ENCODE results near the gene TAGAP. TPM values are rescaled to one million over a fixed set of nuclear protein-coding genes. Genes with fewer than 3 reads are reported as not detected.
"Not testable (repeated sequence)": the region's sequence is repeated elsewhere in the genome, so short reads cannot be mapped to it uniquely, and the experiment has no call there.

Gene TAGAP
- total and polyA plus RNA-seq, 12 donors, result 1.00 to 7.3 (median 3.1) TPM

GRCh38 chr6:159017757-159018559, 26.8 kb downstream of the TAGAP start:
- H3K4me1 ChIP-seq (replicated peaks in 1 of 2), result no peaks in the 10 kb centered on the region
- H3K4me3 ChIP-seq, result no peak overlapping the region
- no peak overlapping the region for H3K27ac ChIP-seq
- no peak for DNase-seq
- H3K9me3 ChIP-seq (replicated peaks in 1 of 3), result no peaks in the 10 kb centered on the region
- TF ChIP-seq POLR2A (IDR thresholded peaks at IDR 0.05) (no peak), CTCF (IDR thresholded peaks at IDR 0.05) (no peak)
- no peaks in the 10 kb centered on the region for H3K36me3 ChIP-seq (replicated peaks in 1 of 2)
- intact Hi-C loops (cut with DNase I), result loop anchor here in 1 of 2 donors (10.0 kb wide), 1 partner anchor 87 kb away; no protein-coding TSS in a partner anchor
- no peaks in the 10 kb centered on the region for H3K27me3 ChIP-seq
- 79 to 93% (median 82%) methylated on average over 3 of the region's 3 CpGs for WGBS, 4 donors

DNA sequence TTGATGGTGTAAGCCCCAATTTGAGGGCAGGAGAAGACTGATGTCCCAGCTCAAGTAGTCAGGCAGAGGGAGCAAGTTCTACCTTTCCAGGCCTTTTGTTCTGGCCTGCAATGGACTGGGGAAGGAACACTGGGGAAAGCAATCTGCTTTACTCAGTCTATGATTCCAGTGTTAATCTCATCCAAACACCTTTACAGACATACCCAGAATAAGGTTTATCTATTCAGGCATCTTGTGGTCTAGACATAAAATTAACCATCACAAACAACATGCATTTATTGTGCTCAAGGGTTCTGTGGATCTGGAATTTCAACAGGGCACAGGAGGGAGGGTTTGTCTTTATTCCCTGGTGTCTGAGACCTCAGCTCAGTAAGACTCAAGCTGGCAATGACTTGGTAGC, 30.4 kb downstream of the TAGAP start:
- no peak for TF ChIP-seq POLR2A (IDR thresholded peaks at IDR 0.05)
- TF ChIP-seq CTCF (IDR thresholded peaks at IDR 0.05), result no peak
- DNase-seq, result no peak
- intact Hi-C loops (cut with DNase I), result loop anchor here in 1 of 2 donors (10.0 kb wide), 1 partner anchor 90 kb away; no protein-coding TSS in a partner anchor
- Histone ChIP-seq H3K27ac (no peak overlapping the region), H3K36me3 (replicated peaks in 1 of 2) (no peaks in the 10 kb centered on the region), H3K4me1 (replicated peaks in 1 of 2) (no peaks in the 10 kb centered on the region), H3K9me3 (replicated peaks in 1 of 3) (no peaks in the 10 kb centered on the region), H3K27me3 (no peaks in the 10 kb centered on the region), H3K4me3 (no peak overlapping the region)

DNA sequence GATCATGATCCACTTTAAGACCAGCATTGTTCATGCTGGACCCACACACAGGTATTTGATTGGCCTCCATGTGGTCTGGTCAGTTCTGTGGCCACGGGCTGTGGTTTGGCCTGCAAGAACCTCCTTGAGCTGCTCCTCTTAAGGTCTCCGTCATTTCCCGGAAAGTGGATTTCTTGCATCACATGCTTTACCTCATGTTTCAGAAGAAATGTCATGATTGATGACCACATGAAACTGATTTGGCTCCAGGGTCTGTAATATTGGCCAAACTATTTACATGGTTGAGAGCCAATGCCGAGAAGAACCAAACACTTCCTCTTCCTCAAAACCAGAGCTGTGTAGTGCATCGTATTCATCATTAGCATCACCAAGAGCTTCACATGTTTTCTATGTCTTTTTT, 31.6 kb downstream of the TAGAP start:
- intact Hi-C loops (cut with DNase I), result loop anchor here in 1 of 2 donors (10.0 kb wide), 1 partner anchor 92 kb away; no protein-coding TSS in a partner anchor
- no peak overlapping the region for H3K4me3 ChIP-seq
- no peaks in the 10 kb centered on the region for H3K9me3 ChIP-seq (replicated peaks in 1 of 3)
- TF ChIP-seq CTCF (IDR thresholded peaks at IDR 0.05) (no peak), POLR2A (IDR thresholded peaks at IDR 0.05) (no peak)
- H3K4me1 ChIP-seq (replicated peaks in 1 of 2), result no peaks in the 10 kb centered on the region
- 85 to 96% (median 90%) methylated on average over 4 to 5 of the region's 5 CpGs for WGBS, 4 donors
- DNase-seq, result no peak
- no peaks in the 10 kb centered on the region for H3K36me3 ChIP-seq (replicated peaks in 1 of 2)
- H3K27ac ChIP-seq, result no peak overlapping the region
- no peaks in the 10 kb centered on the region for H3K27me3 ChIP-seq

DNA sequence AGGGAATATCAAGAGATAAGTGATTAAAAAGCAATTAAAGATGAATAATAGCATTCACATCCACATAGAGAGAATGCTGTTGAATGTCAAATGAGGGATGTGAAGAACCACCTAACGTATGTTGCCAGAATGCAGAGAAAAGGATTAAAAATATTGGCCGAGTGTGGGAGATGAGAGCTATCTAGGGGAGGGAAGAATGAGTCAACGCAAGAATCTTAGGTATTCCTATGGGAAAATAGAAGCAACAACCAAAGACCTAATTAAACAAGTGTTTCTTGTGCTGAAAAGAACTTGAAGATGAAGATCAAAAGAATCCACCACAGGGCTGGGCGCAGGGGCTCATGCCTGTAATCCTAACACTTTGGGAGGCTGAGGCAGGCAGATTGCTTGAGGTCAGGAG, 32.6 kb downstream of the TAGAP start:
- Histone ChIP-seq H3K27me3 (no peaks in the 10 kb centered on the region), H3K4me1 (replicated peaks in 1 of 2) (no peaks in the 10 kb centered on the region), H3K27ac (no peak overlapping the region), H3K36me3 (replicated peaks in 1 of 2) (no peaks in the 10 kb centered on the region), H3K9me3 (replicated peaks in 1 of 3) (no peaks in the 10 kb centered on the region), H3K4me3 (no peak overlapping the region)
- no peak for TF ChIP-seq POLR2A (IDR thresholded peaks at IDR 0.05)
- no peak for DNase-seq
- intact Hi-C loops (cut with DNase I), result loop anchor here in 1 of 2 donors (10.0 kb wide), 1 partner anchor 93 kb away; no protein-coding TSS in a partner anchor
- 83 to 100% (median 94%) methylated on average over 4 of the region's 4 CpGs for WGBS, 4 donors

DNA sequence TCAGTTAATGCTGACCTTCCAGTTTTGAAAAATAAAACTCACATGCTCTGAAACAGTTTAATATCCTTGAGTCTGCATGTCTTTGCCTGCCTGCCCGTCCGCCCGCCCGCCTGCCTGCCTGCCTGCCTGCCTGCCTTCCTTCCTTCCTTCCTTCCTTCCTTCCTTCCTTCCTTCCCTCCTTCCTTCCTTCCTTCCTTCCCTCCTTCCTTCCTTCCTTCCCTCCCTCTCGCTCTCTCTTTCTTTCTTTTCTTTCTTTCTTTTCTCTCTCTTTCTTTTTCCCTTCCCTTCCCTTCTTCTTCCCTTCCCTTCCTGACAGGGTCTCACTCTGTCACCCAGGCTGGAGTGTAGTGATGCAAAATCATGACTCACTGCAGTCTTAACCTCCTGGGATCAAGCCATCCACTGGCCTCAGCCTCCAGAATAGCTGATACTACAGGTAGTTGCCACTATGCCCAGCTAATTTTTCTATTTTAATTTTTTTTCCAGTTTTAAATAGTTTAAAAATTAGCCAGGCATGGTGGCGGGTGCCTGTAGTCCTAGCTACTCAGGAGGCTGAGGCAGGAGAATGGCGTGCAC, 34.7 kb downstream of the TAGAP start:
- H3K4me3 ChIP-seq; H3K27ac ChIP-seq; H3K27me3 ChIP-seq; DNase-seq; H3K9me3 ChIP-seq (replicated peaks in 1 of 3); H3K4me1 ChIP-seq (replicated peaks in 1 of 2); H3K36me3 ChIP-seq (replicated peaks in 1 of 2): not testable (repeated sequence)
- WGBS, 4 donors, result 66 to 79% (median 75%) methylated on average over 7 of the region's 7 CpGs
- intact Hi-C loops (cut with DNase I), result loop anchor here in 1 of 2 donors (10.0 kb wide), 1 partner anchor 95 kb away; no protein-coding TSS in a partner anchor

Measured in adrenal gland (tissue), 12 donors.